Activated CD4-positive, alpha-beta T cell treated with anti-CD3 and anti-CD28 coated beads for 48 hours (primary cell): ENCODE measurements around the gene CHMP4B.

Experiments used
- DNase-seq: peaks from one replicate; pipeline ENCODE4 v3.0.0-alpha.2; 2020

CHMP4B gene

DNA sequence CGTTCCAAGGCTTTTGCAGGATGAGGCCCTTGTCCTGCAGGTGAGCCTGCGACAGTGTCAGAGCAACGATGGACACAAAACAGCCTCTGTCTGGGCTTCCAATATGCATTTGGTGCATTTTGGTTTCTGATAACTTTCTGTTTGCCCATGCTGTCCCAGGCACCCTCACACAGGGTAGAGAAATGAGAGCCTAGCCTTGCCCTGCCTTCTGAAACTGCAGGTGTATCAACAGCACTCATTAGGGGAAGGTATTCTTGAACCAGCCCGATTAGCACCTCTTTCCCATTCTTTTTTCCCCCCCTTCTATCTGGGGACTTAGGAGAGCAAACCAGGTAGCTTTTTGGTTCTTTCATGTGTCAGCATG is 30.3 kb downstream of the CHMP4B start:
- no peak for DNase-seq

DNA sequence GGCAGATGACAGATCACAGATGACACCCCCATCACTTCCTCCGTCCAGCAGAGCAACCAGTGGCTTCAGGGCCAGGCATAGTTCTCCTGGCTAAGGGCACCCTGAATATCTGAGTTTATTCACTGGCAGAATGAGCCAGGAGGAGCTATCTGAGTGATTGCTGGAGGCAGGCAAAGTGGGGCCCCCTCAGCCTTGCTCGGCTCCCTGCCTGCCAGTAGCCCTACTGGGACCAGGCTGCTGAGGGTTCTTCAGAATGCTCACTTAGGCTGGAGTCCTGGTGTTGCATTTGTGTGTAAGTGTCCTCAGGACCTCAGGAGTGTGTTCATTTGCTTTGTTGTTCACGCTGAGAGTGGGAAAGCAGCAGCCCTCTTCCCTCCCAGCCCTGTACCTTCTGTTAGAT is 31.2 kb downstream of the CHMP4B start:
- DNase-seq: no peak

DNA sequence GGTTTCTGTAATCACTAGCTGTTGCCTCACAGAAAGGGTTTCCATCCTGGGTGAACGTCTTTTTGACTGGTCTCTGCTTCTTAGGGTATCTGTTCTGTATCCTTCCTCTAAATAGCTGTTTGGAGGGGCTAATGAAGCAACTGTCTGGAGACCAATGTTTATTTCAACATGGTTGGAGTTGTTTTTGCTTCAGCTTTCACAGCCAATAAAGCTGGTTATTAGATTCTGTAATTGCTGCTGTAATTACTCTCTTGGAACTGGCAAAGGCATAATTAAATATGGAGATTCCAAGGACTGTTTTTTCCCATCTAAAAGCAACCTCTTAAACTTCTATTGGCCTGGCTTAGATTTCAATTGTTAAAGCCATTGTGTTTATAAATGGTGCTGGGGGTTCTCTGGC is 31.9 kb downstream of the CHMP4B start:
- DNase-seq: no peak

DNA sequence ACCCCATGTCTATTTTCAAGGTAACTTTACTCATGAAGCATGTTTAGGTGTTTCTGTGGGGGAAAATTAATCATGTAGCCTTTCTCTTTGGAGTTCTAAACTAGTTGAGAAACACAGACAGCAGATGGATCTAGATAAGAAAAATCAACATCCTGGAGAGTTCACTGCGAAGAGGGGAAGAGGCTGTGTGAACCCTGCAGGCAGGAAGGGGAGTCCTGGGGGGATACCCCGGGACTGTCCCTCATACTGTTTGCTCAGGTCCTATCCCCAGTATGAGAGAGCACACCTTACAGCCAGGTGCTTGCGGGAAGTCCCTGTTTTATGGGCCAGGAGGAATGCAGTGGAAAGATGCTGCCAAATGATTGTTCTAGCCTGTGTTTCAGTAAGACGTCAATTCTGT is 32.7 kb downstream of the CHMP4B start:
- DNase-seq: no peak

DNA sequence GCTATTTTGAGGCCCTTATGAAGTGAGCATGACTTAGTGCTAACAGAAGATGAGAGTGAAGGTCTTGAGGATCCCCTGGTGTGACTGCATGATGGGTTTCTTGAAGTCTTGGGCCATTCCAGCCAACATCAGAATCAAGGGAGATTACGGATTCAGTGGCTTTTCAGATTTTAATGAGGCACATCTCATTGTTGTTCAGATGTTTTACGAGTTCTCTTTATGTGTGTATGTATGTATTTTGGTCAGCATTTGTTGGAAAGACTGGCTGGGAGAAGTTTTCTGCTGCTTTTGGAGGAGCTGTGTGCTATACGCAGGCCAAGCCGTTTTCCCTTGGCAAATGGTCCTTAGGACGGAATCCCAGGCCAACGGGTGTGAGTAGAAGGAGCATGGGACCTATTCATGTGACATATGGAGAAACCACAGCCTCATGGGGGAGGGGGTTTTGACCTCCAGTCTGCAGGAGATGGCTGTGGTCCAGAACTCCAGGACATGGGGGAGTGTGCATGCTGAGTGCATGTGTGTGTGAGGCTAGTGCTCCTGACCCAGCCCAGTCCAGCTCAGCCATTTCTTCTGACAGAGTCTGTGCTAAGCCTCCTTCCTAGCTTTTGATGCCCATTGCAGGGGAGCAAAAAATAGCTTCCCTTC is 35.3 kb downstream of the CHMP4B start:
- no peak for DNase-seq

DNA sequence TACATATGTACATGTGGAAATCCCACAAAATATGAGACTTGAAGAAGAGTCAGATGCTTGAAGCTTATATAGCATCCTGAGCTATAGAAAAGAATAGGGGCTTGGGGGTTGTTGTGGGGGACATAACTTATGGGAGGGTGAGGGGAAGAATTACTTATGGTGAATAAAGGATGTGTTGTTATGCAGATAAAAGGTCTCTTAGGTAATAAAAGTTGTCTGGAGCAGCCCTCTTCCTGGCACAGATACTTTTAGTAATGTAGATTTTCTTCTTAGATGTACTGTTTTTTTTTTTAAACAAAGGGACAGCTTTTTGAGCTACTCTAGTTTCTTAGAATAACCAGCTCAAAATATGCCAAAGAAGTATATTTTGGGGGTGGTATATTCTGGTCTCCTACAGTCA is 35.9 kb downstream of the CHMP4B start:
- no peak for DNase-seq

DNA sequence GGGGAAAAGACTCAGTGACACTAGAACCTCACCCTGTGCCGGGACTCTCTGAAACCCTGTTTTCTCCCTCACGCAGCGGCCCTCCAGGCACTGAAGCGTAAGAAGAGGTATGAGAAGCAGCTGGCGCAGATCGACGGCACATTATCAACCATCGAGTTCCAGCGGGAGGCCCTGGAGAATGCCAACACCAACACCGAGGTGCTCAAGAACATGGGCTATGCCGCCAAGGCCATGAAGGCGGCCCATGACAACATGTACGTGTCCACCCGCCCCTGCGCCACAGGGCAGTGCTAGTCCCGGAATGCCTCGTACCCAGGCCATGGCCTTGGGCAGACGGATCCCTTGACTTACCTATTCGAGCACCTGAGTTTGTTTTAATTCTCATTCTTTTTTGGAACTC is 37.2 kb downstream of the CHMP4B start:
- DNase-seq: no peak

DNA sequence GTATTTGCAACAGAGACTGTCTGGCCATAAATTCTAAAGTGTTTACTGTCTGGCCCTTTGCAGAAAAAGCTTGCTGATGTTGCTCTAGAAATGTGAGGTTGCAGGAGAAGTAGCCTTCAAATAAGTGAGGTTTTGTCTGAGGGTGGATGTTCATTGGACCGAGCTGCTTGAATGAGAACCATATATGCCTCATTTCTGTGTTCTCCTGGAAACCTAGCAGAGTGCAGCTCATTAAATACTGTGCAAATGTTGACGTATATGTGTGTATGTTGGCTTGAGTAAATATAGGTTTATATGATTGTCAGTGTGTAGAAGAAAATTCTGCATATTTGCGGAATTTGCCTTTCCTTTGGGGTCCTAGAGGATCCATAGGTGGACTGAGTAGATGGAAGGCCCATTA is 39.0 kb downstream of the CHMP4B start:
- DNase-seq: no peak

DNA sequence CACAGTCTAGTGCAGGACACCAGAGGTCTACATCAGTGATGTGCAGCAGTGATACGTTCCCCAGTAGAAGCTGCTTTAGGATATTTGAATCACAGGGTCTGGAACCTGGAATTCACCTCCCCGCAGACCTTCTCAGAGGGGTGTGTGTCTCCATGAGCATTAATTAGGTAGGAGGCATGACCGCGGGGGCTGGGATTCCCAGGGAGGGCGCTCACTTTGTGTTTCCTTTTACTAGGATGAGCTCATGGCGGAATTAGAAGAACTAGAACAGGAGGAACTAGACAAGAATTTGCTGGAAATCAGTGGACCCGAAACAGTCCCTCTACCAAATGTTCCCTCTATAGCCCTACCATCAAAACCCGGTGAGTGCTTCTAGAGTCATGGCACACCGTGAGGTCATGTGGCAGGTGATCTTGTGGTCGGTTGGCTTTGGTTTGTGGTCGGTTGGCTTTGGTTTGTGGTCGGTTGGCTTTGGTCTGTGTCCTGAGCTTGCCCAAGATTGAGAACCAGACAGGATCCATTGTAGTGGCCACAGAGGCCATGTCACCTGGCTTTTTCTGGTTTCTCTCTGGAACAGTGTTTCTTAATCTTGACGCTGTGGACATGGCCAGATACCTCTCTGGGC is 40.8 kb downstream of the CHMP4B start:
- no peak for DNase-seq

DNA sequence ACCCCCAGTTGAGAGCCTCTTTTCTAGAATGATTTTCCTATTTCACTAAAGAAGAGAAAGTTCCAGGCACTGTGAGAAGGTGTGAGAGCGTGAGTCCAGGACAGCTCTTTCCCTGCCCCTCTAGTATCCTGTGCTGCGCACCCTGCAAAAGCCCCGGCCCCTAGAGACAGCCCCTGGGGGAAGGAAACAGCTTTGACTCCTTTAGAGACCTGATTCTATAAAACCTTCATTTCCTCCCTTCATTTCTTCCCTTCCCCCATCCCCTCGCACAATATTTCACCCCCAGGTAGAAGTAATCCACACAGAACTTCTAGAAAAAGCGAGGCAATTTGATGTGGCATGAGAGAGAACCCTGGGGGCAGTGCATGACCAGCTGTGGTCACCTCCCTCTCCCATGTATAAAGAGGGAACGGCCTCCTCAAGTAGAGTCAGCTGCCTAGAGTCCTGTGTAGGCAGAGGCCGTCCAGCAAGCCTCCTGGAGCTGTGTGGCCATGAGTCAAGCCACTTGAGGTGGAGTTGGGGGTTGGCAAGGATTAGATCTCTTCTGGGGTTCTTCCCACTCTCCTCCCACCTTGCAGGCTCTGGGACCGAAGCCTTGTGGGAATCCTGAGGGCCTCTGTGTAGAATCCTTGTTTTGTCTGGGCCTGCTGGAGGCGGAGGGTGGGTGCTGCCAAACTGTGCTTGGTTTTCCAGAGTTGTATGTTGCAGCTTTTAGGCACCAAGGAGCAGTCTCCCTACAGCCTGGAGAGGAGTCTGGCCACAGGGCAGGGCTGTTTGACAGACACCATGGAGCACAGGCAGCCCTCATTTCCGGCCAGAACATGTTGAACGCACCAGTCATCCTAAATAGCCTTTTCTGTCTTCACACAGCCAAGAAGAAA is 41.7 kb downstream of the CHMP4B start:
- no peak for DNase-seq

DNA sequence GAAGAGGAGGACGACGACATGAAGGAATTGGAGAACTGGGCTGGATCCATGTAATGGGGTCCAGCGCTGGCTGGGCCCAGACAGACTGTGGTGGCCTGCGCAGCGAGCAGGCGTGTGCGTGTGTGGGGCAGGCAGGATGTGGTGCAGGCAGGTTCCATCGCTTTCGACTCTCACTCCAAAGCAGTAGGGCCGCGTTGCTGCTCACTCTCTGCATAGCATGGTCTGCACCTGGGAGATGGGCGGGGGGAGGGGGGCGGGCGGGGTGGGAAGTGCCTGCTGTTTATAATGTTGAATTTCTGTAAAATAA is 42.3 kb downstream of the CHMP4B start:
- peak; percentile 34 for DNase-seq

DNA sequence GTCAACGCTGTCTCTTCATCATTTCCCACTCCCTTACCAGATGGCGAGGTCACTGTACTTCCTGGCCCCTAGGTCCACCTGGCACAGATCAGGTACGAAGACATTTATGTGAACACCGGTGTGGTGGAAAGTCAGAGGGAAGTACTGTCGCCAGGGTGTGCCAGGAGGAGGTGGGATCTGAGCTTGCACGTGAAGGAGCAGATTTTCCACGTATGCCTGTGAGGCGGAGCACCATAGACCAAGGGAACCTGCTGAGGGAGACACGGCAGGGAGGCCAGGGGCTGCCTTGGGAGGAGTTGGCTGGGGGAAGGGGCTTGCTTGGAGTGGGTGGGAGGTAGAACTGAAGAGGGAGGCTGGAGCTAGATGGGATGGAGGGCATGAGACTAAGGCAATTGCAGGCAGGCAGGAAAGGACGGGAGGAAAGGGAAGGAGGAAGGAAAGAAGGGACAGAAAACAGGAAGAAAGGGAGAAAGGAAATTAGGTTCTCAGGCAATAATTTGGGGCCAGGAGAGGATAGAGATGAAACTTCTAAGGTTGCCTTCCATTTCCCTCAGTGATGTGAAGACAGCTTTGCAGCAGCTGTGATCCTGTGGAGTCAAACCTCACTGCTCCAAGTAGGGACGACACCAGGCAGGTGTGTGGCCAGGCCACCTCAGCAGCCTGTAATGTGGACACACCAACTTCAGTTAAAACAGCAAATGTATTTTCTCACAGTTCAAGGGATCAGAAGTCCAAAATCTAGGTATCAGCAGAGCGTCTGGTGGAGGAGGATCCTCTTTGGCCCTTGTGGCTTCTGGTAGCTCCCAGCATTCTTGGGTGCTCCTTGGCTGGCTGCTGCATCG is 46.8 kb downstream of the CHMP4B start:
- no peak for DNase-seq

DNA sequence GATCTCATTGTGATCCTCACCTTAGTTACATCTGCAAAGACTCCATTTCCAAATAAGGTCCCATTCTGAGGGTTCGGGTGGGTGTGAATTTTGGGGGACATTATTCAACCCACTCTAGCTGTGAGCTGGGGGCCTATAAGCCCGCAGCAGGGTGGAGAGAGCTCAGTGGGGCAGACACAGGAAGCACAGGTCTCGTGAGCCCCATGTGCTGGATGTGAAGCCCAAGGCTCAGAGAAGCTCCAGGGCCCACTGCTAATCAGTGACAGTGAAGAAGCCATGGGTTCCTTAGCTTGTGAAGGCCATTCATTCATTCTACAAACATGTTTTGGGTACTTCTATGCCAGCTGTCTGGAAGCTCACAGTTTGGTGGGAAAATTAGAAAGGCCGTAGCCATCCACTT is 47.5 kb downstream of the CHMP4B start:
- no peak for DNase-seq

DNA sequence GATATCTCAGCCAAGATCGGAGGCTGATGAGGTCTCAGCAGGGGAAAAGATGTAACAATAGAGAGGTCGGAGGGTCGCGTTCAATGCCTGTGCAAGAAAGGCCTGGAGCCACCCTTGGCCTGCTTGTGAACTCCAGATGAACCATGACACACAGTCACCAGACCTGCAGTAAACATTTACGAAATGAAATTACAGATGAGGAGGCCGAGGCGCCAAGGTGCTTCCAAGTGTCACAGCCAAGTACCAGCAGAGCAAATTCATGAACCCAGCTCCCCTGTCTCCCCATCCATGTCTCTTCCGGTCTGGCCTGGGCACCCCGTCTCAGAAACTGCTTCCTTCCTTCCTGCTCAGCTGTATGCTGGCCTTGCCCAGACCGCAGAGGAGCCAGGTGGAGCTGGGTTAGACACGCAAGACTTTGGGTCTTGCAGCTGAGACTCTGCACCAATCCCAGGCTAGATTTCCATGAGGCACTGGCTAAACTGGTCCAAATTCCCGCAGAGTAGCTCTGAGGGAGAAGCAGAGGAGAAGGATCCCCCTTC is 48.1 kb downstream of the CHMP4B start:
- DNase-seq: peak; percentile 31

DNA sequence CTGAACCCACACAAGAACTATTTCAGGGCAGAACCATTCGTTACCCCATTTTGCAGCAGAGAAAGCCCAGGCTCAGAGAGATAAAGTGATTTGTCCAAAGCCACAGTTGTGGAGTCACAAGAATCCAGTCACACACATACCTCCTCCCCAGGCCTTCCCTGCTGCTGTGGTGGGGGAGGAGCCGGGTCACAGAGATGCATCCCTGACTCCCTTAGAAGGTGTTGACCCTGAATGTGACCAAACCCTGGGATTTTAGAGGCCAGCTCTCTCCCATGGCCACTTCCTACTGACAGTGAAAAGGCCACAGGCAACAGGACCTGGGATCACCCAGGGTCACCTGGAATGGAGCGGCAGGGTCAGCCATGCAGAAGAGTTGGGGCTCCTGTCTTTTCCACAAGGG is 48.6 kb downstream of the CHMP4B start:
- no peak for DNase-seq

DNA sequence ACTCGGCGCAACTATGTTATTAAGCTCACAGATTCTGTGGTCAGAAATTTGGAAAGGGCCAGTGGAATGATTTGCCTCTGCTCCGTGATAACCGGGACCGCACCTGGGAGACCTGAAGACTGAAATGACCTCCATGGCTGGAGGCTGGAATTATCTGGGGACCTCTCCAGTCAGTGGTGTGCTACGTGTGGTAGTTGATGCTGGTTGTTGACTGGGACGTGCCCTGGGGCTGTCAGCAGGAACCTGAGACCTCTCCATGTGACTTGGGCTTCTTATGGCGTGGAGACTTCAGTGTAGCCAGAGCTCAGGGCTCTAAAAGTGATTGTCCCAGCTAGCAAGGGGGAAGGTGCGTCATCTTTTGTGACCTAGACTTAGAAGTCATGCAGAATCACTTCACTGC is 50.3 kb downstream of the CHMP4B start:
- no peak for DNase-seq

DNA sequence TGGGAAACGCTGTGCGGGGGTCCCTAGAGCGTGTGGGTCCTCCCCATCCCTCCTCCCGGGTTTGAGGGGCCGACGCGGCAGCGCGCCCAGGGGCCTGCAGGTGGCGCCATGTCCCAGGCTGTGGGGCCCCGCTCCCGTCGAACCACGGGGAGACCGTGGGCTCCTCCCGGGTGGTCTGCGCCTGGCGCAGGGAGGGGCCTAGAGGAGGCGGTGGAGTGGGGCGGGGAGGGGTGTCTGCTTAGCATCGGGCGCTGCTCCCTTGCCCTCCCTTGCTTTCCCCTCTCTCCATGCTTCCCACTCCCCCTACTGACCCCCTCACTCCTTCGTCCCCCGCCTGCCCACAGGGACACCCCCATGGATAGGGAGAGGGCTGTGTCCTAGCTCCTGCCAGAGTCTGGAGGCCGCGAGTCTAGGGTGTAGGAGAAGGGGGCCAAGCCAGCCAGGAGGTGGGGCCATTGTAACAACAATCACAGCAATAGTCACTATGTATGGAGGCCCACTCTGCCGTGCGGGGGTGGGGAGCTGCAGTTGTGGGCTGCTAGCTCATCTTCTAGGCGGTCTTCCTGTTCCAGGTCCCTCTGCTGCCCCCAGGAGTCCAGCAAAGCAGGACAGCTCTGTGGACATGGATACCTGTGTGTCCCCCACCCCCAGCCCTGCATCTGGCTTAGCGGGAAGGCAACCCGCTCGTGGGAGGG is 51.7 kb downstream of the CHMP4B start:
- DNase-seq: peak; percentile 61

DNA sequence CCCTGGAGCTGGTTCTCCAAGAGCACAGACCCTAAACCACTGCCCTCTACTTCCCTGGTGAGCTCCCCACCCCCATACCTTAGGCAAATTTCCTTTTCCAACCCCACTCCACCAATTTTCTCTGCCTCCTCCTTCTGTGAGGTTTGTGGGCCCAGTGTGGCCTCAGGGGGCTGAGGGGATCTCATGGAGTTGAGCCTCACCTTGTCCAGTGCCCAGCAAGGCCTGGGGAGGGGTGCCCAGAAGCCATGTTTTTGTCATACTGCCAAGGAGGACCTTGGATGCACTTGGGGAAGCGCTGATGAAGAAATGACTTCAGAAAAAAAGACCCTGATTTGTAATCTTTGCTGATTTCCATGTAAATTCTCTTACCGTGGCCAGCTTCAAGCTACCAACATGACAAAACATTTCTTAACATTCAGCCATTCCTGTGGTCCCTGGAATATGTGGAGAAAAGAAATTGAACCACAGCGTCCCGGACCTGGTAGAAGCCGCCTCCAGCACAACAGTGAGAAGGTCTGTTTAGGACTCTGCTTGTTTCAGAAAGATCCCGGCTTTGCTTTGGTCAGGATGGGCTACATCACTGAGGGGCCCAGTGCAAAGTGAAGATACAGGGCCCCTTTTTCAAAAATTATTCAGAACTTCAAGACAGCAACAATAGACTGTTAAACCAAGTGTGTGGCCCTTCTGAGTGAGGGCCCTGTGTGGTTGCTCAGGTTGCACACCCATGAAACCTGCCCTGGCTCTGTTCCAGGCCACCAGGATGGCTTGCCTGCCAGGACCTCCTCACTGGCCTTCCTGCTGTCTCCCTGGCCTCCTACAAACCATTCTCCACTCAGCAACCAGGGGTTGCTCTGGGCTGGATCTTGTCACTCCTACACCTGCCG is 52.5 kb downstream of the CHMP4B start:
- no peak for DNase-seq

DNA sequence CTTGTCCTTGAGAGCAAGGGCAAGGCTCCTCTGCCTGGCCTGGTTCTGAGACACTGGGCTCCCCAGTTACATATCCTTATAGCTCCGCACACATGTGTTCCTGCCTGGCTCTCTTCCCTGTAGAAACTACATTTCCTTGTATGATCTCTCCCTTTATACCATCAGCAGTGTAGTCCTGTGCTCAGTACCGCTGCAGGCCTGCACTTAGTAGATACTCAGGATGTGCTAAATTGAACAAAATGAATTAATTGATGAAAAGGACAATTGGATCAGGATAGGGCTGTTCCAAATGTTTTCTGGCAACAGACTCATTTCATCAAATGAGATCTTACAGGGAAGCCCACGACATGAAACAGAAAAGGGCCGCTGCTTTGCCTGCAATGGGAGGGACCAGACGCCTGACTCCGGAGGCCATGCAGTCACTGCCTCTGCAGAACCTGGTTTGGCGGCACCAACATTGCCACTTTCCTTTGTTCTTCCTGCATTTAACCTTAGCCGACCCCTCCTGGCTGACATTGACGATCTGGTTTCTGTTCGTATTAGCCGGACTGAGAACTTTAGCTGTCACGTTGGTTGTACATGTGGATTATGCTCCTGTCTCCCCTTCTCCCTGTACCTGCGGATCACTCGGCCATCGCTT is 53.3 kb downstream of the CHMP4B start:
- no peak for DNase-seq

DNA sequence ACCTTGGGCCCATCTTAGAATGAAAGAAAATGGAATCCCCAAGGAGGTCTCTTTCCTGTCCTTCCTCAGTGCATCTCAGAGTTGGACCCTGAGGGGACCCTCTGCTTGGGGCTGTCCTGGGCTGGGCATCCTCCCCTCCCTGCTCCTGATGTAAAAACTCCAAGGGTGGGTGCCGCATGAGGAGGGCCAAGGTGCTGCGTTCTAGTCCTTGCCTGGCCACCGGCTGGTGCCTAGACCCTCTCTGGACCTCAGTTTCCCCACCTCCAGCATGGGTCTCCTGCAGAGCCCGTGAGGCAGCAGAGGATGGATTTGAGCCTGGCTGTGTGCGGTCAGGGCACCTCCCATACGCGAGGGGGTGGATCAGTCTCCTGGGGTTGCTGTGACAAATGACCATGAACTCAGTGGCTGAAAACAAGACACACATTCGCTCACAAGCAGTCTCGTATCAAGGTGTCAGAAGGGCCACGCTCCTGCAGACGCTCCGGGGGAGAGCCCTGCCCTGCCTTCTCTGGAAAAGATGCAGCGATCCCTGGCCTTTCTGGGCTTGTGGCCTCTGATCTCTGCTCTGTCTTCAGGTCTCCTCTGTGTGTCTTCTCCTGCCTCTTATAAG is 54.7 kb downstream of the CHMP4B start:
- no peak for DNase-seq
